ENCODE measurements around the gene HOXB6. TPM values are rescaled to one million over a fixed set of nuclear protein-coding genes. Genes with fewer than 3 reads are reported as not detected.

Gene HOXB6
- total and polyA plus RNA-seq, 9 donors, result 0.25 to 10.3 (median 1.2) TPM

GRCh38 chr17:48574505-48575065 is 30.2 kb downstream of the HOXB6 start:
- H3K27me3 ChIP-seq, result no peaks in the 10 kb centered on the region
- H3K4me1 ChIP-seq (ENCODE audit: insufficient read depth), result no peaks in the 10 kb centered on the region
- 10 to 26% (median 19%) methylated on average over 8 of the region's 8 CpGs for WGBS, 3 donors
- no peak overlapping the region for H3K27ac ChIP-seq
- no peak overlapping the region for H3K4me3 ChIP-seq
- intact Hi-C loops (cut with DNase I), result no loop called here
- no peaks in the 10 kb centered on the region for H3K36me3 ChIP-seq
- H3K9me3 ChIP-seq, result no peaks in the 10 kb centered on the region
- no peak for DNase-seq
- TF ChIP-seq CTCF (IDR thresholded peaks at IDR 0.05), result no peak
- TF ChIP-seq EP300 (IDR thresholded peaks at IDR 0.05), result no peak
- no peak for TF ChIP-seq POLR2A (IDR thresholded peaks at IDR 0.05)

DNA sequence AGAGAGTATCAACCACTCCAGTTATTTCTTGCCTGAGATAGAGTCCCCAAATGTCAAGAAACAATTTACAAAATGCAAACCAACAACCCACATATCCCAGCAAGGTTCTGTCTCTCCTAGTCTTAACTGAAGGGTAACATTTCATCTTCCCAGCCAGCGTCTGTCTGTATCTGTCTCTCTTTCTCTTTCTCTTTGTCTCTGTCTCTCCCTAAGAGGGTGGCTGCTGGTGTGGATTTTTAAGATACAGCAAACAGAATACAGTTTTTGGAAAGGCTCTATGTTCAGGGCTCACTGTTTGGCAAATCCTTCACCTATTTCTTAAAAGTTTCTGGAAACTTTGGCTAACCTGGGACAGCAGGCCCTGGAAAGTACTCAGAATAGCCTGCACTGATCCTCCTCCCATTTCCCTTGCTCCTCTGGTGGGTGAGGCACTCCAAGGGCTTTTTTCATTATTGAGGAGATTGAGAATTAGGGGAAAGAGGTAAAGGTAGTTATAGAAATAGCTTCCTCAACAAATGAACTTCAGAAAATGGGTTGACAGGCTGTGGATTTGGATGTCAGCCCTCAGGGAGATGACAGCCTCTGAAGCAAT is 32.9 kb downstream of the HOXB6 start:
- WGBS, 3 donors, result 64 to 94% (median 84%) methylated on average over 1 of the region's 1 CpG
- no peak for DNase-seq
- Histone ChIP-seq H3K27ac (no peak overlapping the region), H3K9me3 (no peaks in the 10 kb centered on the region), H3K4me3 (no peak overlapping the region), H3K27me3 (no peaks in the 10 kb centered on the region), H3K36me3 (no peaks in the 10 kb centered on the region), H3K4me1 (ENCODE audit: insufficient read depth) (no peaks in the 10 kb centered on the region)
- intact Hi-C loops (cut with DNase I), result no loop called here
- no peak for TF ChIP-seq CTCF (IDR thresholded peaks at IDR 0.05)
- no peak for TF ChIP-seq EP300 (IDR thresholded peaks at IDR 0.05)
- no peak for TF ChIP-seq POLR2A (IDR thresholded peaks at IDR 0.05)

DNA sequence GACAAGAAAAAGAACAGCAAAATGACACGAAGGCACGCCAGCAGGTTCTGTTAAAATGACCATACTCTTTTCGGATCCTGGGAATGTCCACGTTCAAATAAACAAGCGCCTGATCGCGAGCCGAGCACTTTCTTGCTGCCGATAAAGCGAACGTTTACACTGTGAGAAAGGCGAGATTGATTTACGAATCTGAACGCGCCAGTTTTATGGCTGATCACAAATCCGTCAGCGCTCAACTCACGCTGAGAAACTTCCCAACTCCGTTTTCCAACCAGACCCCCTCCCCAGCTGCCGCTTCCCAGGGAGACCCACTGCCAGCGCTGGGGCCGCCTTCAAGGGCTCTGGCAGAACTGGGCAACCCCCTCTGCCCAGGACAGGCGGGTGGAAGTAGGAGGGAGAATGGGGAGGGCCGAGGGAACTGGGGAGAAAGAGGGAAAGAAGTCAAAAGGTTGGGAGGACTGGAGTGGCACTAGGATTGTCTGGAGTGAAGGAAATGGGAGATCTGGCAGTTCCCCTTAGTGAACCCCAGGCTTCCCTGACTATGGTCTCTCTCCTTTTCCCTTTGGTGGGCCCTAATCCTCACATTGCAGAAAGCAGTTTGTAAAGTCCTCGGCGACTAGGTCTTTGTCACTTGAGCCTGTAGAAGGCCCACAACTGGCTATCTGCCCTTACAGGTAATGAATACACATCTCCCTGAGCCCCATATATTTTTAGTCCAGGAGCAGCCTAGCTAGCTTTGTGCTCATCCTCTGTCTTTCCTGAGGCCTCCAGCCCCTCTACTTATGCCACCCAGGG is 33.6 kb downstream of the HOXB6 start:
- Histone ChIP-seq H3K27me3 (no peaks in the 10 kb centered on the region), H3K27ac (no peak overlapping the region), H3K9me3 (no peaks in the 10 kb centered on the region), H3K4me3 (no peak overlapping the region), H3K4me1 (ENCODE audit: insufficient read depth) (no peaks in the 10 kb centered on the region), H3K36me3 (no peaks in the 10 kb centered on the region)
- intact Hi-C loops (cut with DNase I), result no loop called here
- TF ChIP-seq CTCF (IDR thresholded peaks at IDR 0.05) (no peak), POLR2A (IDR thresholded peaks at IDR 0.05) (no peak), EP300 (IDR thresholded peaks at IDR 0.05) (no peak)
- 19 to 35% (median 20%) methylated on average over 26 of the region's 26 CpGs for WGBS, 3 donors
- DNase-seq, result no peak

- no peaks in the 10 kb centered on the region for H3K9me3 ChIP-seq
- H3K27me3 ChIP-seq, result no peaks in the 10 kb centered on the region
- no peaks in the 10 kb centered on the region for H3K36me3 ChIP-seq
- no peaks in the 10 kb centered on the region for H3K4me1 ChIP-seq (ENCODE audit: insufficient read depth)
- intact Hi-C loops (cut with DNase I), result no loop called here
- no peak overlapping the region for H3K27ac ChIP-seq
- no peak for DNase-seq
- H3K4me3 ChIP-seq, result no peak overlapping the region
- TF ChIP-seq POLR2A (IDR thresholded peaks at IDR 0.05), result no peak
- TF ChIP-seq CTCF (IDR thresholded peaks at IDR 0.05), result no peak
- no peak for TF ChIP-seq EP300 (IDR thresholded peaks at IDR 0.05)
- 9 to 26% (median 11%) methylated on average over 19 of the region's 19 CpGs for WGBS, 3 donors
Observed at GRCh38 chr17:48570325-48571023, 34.3 kb downstream of the HOXB6 start.

Data from ovary (tissue), 9 donors.